GM12873 (cell line): ENCODE data around the gene UBE2QL1.

Experiments used
- TF ChIP-seq, protein P1 (sequence below): IDR thresholded peaks from 2 replicates; pipeline ENCODE4 v1.5.1; 2012; ENCODE audit warnings: low read depth, mild to moderate bottlenecking, moderate library complexity, low read length, control low read depth; ENCODE audit not compliant: insufficient read depth; ENCODE audit errors: missing control alignments

UBE2QL1 gene

DNA sequence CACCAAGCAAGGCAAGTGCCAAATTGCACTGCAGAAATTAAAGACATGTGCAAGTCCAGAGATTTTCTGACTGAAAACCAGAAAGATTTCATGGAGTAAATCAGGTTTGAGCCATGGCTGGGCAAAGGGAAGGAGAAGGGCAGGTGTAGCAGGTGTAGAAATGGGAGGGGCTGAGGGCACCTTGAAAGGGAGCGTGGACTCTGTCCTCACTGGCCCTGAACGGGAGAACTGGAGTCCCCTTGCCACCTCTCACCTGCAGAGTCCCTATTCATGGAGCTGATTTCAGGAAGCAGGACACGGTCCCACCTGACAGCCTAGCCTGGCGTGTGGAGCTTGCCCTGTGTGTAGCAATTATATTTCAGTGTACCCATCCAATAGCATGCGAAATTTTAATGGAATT lies 46.3 kb downstream of the UBE2QL1 start:
- TF ChIP-seq, protein P1, sequence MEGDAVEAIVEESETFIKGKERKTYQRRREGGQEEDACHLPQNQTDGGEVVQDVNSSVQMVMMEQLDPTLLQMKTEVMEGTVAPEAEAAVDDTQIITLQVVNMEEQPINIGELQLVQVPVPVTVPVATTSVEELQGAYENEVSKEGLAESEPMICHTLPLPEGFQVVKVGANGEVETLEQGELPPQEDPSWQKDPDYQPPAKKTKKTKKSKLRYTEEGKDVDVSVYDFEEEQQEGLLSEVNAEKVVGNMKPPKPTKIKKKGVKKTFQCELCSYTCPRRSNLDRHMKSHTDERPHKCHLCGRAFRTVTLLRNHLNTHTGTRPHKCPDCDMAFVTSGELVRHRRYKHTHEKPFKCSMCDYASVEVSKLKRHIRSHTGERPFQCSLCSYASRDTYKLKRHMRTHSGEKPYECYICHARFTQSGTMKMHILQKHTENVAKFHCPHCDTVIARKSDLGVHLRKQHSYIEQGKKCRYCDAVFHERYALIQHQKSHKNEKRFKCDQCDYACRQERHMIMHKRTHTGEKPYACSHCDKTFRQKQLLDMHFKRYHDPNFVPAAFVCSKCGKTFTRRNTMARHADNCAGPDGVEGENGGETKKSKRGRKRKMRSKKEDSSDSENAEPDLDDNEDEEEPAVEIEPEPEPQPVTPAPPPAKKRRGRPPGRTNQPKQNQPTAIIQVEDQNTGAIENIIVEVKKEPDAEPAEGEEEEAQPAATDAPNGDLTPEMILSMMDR: no peak

DNA sequence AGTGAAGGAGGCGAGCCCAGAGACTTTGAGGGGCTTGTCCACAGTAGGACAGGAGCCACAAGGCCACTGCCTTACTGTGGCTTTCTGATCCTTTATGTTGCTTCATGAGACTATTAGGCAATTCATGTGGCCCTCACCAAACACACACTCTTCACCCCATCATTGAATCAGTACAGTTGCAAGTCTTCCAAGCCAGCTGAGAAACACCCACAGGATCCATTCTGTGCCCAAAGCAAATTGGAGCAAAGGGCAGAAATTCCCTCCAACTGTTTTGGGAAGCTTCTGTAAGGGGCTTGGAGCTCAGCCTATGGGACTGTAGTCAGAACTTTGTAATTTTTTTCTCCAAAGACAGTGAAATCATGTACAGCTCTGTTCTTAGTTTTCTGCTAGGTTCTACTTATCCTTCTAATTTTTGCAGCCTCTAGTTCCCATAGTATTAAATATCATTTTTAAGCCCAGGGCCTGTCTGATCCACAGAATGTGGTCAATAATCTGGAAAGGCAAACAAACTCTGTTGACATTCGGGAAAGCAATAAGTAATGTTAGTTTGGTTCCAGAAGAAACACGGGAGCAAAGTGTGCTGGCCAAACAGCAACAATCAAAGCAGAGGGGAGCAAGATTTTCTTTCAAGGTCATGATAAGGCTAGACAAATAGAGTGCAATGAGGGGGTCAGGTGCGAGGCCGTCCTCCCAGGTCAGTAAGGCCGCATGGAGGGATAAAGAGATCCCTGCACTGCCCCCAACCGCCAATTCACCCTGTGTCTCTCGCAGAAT lies 47.0 kb downstream of the UBE2QL1 start:
- TF ChIP-seq, protein P1: no peak

GRCh38 chr5:6496207-6496584 lies 47.5 kb downstream of the UBE2QL1 start:
- TF ChIP-seq, protein P1: no peak

GRCh38 chr5:6496636-6497035 lies 48.0 kb downstream of the UBE2QL1 start:
- TF ChIP-seq, protein P1: no peak

- TF ChIP-seq, protein P1: no peak
These were observed 48.6 kb downstream of the UBE2QL1 start for GRCh38 chr5:6497262-6497661.

DNA sequence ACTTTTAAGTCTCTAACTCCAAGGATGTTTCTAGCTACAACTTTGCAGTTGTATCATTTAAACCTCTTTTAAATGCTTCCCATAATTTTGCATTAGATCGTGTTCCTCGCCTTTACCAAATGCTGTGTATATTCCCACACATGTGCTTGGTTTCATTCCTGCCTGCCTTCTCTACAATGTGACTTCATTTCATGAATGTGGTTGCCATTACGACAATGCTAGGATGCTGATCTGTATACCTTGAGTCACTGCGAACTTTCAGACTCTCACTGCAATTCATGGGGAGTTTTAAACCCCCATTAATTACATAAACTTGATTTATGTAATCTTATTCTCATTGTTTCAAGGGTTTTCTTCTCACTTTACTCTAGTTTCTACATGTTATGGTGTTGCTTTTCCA lies 50.3 kb downstream of the UBE2QL1 start:
- TF ChIP-seq, protein P1: no peak

DNA sequence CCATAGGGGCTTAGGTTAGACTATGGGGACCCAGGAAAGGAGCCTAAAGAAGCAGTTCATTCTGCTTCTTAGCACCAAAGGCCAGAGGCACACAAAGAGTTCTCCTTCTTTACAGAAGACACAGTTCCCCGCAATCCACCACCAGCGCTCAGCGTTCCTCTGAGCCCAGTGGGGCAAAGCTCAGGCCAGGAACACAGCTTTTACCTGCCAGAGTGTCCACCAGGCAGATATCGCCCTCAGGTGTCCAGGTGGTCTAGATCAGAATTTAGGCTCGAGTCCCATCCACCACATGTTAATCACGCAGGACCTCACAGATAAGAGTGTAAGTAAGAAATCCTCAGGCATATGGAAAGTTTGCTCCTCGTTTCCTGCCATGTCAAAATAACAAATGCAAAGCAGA lies 53.0 kb downstream of the UBE2QL1 start:
- TF ChIP-seq, protein P1: no peak
